SK-N-SH treated with all-trans-retinoic acid at 6 μM for 48 hours (cell line): Measurements from ENCODE around the gene NQO1.
A peak's percentile ranks its signal among the peaks of the same experiment; 100 is the strongest.

Experiments
- ATAC-seq: fragments of 200-7000 bp; cut with Tn5 transposase; 3 replicates; pipeline ENCODE4 v1.9.1; 2020; ENCODE audit warnings: mild to moderate bottlenecking, moderate library complexity
- ARNTL ChIP-seq: fragments of 450-650 bp; formaldehyde crosslinking; IDR thresholded peaks from 2 replicates; pipeline ENCODE4 v1.5.0; 2020; ENCODE audit warnings: low read depth, mild to moderate bottlenecking, moderate library complexity, borderline replicate concordance
- CSDC2 ChIP-seq: fragments of 250-450 bp; sonication (Bioruptor Pico); IDR thresholded peaks from 2 replicates; pipeline ENCODE4 v1.5.0; 2020; ENCODE audit warnings: mild to moderate bottlenecking, moderate library complexity
- ESRRG ChIP-seq: fragments of 250-450 bp; sonication (Bioruptor Pico); IDR thresholded peaks from 2 replicates; pipeline ENCODE4 v1.6.1; 2021; ENCODE audit warnings: mild to moderate bottlenecking
- GLIS3 ChIP-seq: fragments of 250-450 bp; sonication (Bioruptor Pico); IDR thresholded peaks from 2 replicates; pipeline ENCODE4 v1.5.0; 2020; ENCODE audit warnings: mild to moderate bottlenecking, moderate library complexity
- ISL1 ChIP-seq: fragments of 250-450 bp; sonication (Bioruptor Pico); IDR thresholded peaks from 2 replicates; pipeline ENCODE4 v2.1.2; 2022; ENCODE audit warnings: mild to moderate bottlenecking, moderate library complexity
- OSR1 ChIP-seq: fragments of 250-450 bp; sonication (Bioruptor Pico); IDR thresholded peaks from 2 replicates; pipeline ENCODE4 v1.8.0; 2022; ENCODE audit warnings: moderate library complexity, mild to moderate bottlenecking, inconsistent platforms
- PATZ1 ChIP-seq: fragments of 250-450 bp; sonication (Bioruptor Pico); IDR thresholded peaks from 2 replicates; pipeline ENCODE4 v1.8.0; 2020; ENCODE audit warnings: mild to moderate bottlenecking, moderate library complexity, borderline replicate concordance
- POU6F1 ChIP-seq: fragments of 250-450 bp; sonication (Bioruptor Pico); IDR thresholded peaks from 2 replicates; pipeline ENCODE4 v1.8.0; 2021; ENCODE audit warnings: low read depth, mild to moderate bottlenecking, moderate library complexity, borderline replicate concordance
- PPARA ChIP-seq: fragments of 250-450 bp; sonication (Bioruptor Pico); IDR thresholded peaks from 2 replicates; pipeline ENCODE4 v1.5.0; 2020; ENCODE audit warnings: mild to moderate bottlenecking, borderline replicate concordance
- RARB ChIP-seq: fragments of 250-450 bp; sonication (Bioruptor Pico); IDR thresholded peaks from 2 replicates; pipeline ENCODE4 v1.8.0; 2021; ENCODE audit warnings: mild to moderate bottlenecking, moderate library complexity
- SNAI2 ChIP-seq: fragments of 250-450 bp; sonication (Bioruptor Pico); IDR thresholded peaks from 2 replicates; pipeline ENCODE4 v1.5.0; 2020; ENCODE audit warnings: mild to moderate bottlenecking, moderate library complexity
- TCF4 ChIP-seq: fragments of 250-450 bp; sonication (Bioruptor Pico); IDR thresholded peaks from 2 replicates; pipeline ENCODE4 v1.8.0; 2021; ENCODE audit warnings: mild to moderate bottlenecking, moderate library complexity, borderline replicate concordance
- TOX ChIP-seq: fragments of 250-450 bp; sonication (Bioruptor Pico); IDR thresholded peaks from 2 replicates; pipeline ENCODE4 v1.8.0; 2021; ENCODE audit warnings: mild to moderate bottlenecking, moderate library complexity, borderline replicate concordance
- TSHZ2 ChIP-seq: fragments of 250-450 bp; sonication (Bioruptor Pico); IDR thresholded peaks from 2 replicates; pipeline ENCODE4 v1.5.0; 2020; ENCODE audit warnings: mild to moderate bottlenecking, moderate library complexity
- ZC3H10 ChIP-seq: fragments of 250-450 bp; sonication (Bioruptor Pico); IDR thresholded peaks from 2 replicates; pipeline ENCODE4 v1.5.1; 2021; ENCODE audit warnings: mild to moderate bottlenecking, moderate library complexity
- ZFP3 ChIP-seq: fragments of 250-450 bp; sonication (Bioruptor Pico); IDR thresholded peaks from 2 replicates; pipeline ENCODE4 v1.5.0; 2020; ENCODE audit warnings: mild to moderate bottlenecking, moderate library complexity
- ZFP30 ChIP-seq: fragments of 450-650 bp; formaldehyde crosslinking; IDR thresholded peaks from 2 replicates; pipeline ENCODE4 v1.5.0; 2022; ENCODE audit warnings: mild to moderate bottlenecking, moderate library complexity
- ZNF565 ChIP-seq: fragments of 450-650 bp; formaldehyde crosslinking; conservative IDR thresholded peaks from 2 replicates; pipeline ENCODE4 v1.5.0; 2020; ENCODE audit warnings: low read depth, mild to moderate bottlenecking, moderate library complexity
- ZNF70 ChIP-seq: fragments of 450-650 bp; formaldehyde crosslinking; IDR thresholded peaks from 2 replicates; pipeline ENCODE4 v1.5.0; 2020; ENCODE audit warnings: mild to moderate bottlenecking, moderate library complexity
- ZNF8 ChIP-seq: fragments of 450-650 bp; formaldehyde crosslinking; IDR thresholded peaks from 2 replicates; pipeline ENCODE4 v1.5.0; 2020; ENCODE audit warnings: mild to moderate bottlenecking, moderate library complexity
- TF ChIP-seq, protein P1 (sequence below): fragments of 250-450 bp; sonication (Bioruptor Pico); IDR thresholded peaks from 2 replicates; pipeline ENCODE4 v1.5.1; 2020; ENCODE audit warnings: low read depth, mild to moderate bottlenecking, moderate library complexity
- TF ChIP-seq, protein P2 (sequence below): fragments of 250-450 bp; sonication (Bioruptor Pico); IDR thresholded peaks from 2 replicates; pipeline ENCODE4 v1.5.1; 2021; ENCODE audit warnings: mild to moderate bottlenecking, moderate library complexity

Gene NQO1

GRCh38 chr16:69698404-69698803 is 28.0 kb downstream of the NQO1 start:
- TF ChIP-seq OSR1 (CRISPR knock-in tag) (no peak), PPARA (CRISPR knock-in tag) (no peak), ESRRG (no peak), GLIS3 (no peak), ZNF8 (CRISPR knock-in tag) (no peak), ZFP3 (CRISPR knock-in tag) (no peak), PATZ1 (no peak), CSDC2 (CRISPR knock-in tag) (no peak), ZC3H10 (CRISPR knock-in tag) (no peak), TOX (no peak), ZFP30 (CRISPR knock-in tag) (no peak)
- ATAC-seq: no peak

- no peak for TF ChIP-seq SNAI2
- TF ChIP-seq ESRRG: no peak
- no peak for TF ChIP-seq RARB (CRISPR knock-in tag)
- no peak for TF ChIP-seq PPARA (CRISPR knock-in tag)
- TF ChIP-seq, protein P1, sequence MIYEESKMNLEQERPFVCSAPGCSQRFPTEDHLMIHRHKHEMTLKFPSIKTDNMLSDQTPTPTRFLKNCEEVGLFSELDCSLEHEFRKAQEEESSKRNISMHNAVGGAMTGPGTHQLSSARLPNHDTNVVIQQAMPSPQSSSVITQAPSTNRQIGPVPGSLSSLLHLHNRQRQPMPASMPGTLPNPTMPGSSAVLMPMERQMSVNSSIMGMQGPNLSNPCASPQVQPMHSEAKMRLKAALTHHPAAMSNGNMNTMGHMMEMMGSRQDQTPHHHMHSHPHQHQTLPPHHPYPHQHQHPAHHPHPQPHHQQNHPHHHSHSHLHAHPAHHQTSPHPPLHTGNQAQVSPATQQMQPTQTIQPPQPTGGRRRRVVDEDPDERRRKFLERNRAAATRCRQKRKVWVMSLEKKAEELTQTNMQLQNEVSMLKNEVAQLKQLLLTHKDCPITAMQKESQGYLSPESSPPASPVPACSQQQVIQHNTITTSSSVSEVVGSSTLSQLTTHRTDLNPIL (CRISPR knock-in tag): no peak
- no peak for TF ChIP-seq OSR1 (CRISPR knock-in tag)
- TF ChIP-seq ZFP30 (CRISPR knock-in tag): no peak
- no peak for TF ChIP-seq ZNF565
- no peak for TF ChIP-seq CSDC2 (CRISPR knock-in tag)
- no peak for TF ChIP-seq ISL1
- no peak for TF ChIP-seq ZC3H10 (CRISPR knock-in tag)
- TF ChIP-seq, protein P2, sequence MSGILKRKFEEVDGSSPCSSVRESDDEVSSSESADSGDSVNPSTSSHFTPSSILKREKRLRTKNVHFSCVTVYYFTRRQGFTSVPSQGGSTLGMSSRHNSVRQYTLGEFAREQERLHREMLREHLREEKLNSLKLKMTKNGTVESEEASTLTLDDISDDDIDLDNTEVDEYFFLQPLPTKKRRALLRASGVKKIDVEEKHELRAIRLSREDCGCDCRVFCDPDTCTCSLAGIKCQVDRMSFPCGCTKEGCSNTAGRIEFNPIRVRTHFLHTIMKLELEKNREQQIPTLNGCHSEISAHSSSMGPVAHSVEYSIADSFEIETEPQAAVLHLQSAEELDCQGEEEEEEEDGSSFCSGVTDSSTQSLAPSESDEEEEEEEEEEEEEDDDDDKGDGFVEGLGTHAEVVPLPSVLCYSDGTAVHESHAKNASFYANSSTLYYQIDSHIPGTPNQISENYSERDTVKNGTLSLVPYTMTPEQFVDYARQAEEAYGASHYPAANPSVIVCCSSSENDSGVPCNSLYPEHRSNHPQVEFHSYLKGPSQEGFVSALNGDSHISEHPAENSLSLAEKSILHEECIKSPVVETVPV (CRISPR knock-in tag): no peak
- no peak for TF ChIP-seq TCF4 (CRISPR knock-in tag)
- no peak for TF ChIP-seq ARNTL
- TF ChIP-seq GLIS3: no peak
- TF ChIP-seq PATZ1: no peak
- no peak for TF ChIP-seq ZNF70 (CRISPR knock-in tag)
- TF ChIP-seq ZFP3 (CRISPR knock-in tag): no peak
- no peak for TF ChIP-seq TSHZ2 (CRISPR knock-in tag)
- no peak for ATAC-seq
Measured at GRCh38 chr16:69693916-69694315, 32.4 kb downstream of the NQO1 start.

DNA sequence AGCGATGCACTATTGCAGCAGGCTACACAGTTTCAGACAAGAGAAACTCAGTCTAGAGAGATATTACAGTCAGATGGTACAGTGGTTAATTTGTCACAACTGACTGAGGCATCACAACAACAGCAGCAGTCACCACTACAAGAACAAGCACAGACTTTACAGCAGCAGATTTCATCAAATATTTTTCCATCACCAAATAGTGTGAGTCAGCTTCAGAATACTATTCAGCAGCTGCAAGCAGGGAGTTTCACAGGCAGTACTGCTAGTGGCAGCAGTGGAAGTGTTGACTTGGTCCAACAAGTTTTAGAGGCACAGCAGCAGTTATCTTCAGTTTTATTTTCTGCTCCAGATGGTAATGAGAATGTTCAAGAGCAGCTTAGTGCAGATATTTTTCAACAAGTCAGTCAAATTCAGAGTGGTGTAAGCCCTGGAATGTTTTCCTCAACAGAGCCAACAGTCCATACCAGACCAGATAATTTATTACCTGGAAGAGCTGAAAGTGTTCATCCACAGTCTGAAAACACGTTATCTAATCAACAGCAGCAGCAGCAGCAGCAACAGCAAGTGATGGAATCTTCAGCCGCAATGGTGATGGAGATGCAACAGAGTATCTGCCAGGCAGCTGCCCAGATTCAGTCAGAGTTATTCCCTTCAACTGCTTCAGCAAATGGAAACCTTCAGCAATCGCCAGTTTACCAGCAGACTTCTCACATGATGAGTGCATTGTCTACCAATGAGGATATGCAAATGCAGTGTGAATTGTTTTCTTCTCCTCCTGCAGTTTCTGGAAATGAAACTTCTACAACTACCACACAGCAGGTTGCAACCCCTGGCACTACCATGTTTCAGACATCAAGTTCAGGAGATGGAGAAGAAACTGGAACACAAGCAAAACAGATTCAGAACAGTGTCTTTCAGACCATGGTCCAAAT is 34.1 kb downstream of the NQO1 start:
- peak; percentile 44; the same call in 2 of the 3 replicates for ATAC-seq
- TF ChIP-seq POU6F1 (CRISPR knock-in tag): no peak
- TF ChIP-seq ZFP3 (CRISPR knock-in tag): no peak
- no peak for TF ChIP-seq TSHZ2 (CRISPR knock-in tag)
- TF ChIP-seq ZNF70 (CRISPR knock-in tag): no peak
- TF ChIP-seq GLIS3: no peak
- TF ChIP-seq, protein P2 (CRISPR knock-in tag): no peak
